ENCODE data around the gene MAP4K3.
"Not testable (repeated sequence)": the region's sequence is repeated elsewhere in the genome, so short reads cannot be mapped to it uniquely, and the experiment has no call there.

The MAP4K3 gene

GRCh38 chr2:39300044-39300978 is 136.8 kb downstream of the MAP4K3 start:
- DNase-seq: no peak

GRCh38 chr2:39290433-39290832 is 146.7 kb downstream of the MAP4K3 start:
- DNase-seq: no peak

GRCh38 chr2:39289609-39290008 is 147.5 kb downstream of the MAP4K3 start:
- DNase-seq: no peak

GRCh38 chr2:39283561-39283960 is 153.5 kb downstream of the MAP4K3 start:
- DNase-seq: no peak

- no peak for DNase-seq
Observed at GRCh38 chr2:39281391-39281790, 155.7 kb downstream of the MAP4K3 start.

GRCh38 chr2:39275016-39275415 is 162.1 kb downstream of the MAP4K3 start:
- no peak for DNase-seq

- no peak for DNase-seq
Observed at GRCh38 chr2:39269941-39270340, 167.1 kb downstream of the MAP4K3 start.

- DNase-seq: no peak
Observed at GRCh38 chr2:39266916-39267434, 170.1 kb downstream of the MAP4K3 start.

- DNase-seq: no peak
Observed at GRCh38 chr2:39266139-39266805, 170.8 kb downstream of the MAP4K3 start.

GRCh38 chr2:39265315-39265714 is 171.8 kb downstream of the MAP4K3 start:
- no peak for DNase-seq

- DNase-seq: no peak
Observed at GRCh38 chr2:39264733-39265132, 172.4 kb downstream of the MAP4K3 start.

GRCh38 chr2:39260087-39260486 is 177.0 kb downstream of the MAP4K3 start:
- no peak for DNase-seq

- no peak for DNase-seq
Observed at GRCh38 chr2:39256040-39256439, 181.0 kb downstream of the MAP4K3 start.

- DNase-seq: no peak
Observed at GRCh38 chr2:39252888-39253518, 184.1 kb downstream of the MAP4K3 start.

GRCh38 chr2:39247512-39248043 is 189.5 kb downstream of the MAP4K3 start:
- no peak for DNase-seq

GRCh38 chr2:39246382-39246980 is 190.6 kb downstream of the MAP4K3 start:
- DNase-seq: no peak

- not testable (repeated sequence) for DNase-seq
Observed at GRCh38 chr2:39244963-39245625, 192.0 kb downstream of the MAP4K3 start.

GRCh38 chr2:39244241-39244862 is 192.7 kb downstream of the MAP4K3 start:
- DNase-seq: not testable (repeated sequence)

- DNase-seq: no peak
Observed at GRCh38 chr2:39243469-39244123, 193.5 kb downstream of the MAP4K3 start, which contains the start of gene CDKL4. TSS of gene CDKL4 (minus strand) at chr2:39243970.

- no peak for DNase-seq
Observed at GRCh38 chr2:39241588-39241987, 195.5 kb downstream of the MAP4K3 start.

GRCh38 chr2:39240758-39241157 is 196.3 kb downstream of the MAP4K3 start:
- no peak for DNase-seq

All from cerebellar nuclear complex (tissue), 1 donor.